NCI-H1092 (cell line): ENCODE data around the gene OR52A1.

Source experiments
- DNase-seq: peaks from one replicate; lab custom pipeline; 2025; lab: John Stamatoyannopoulos, UW

The OR52A1 gene

GRCh38 chr11:5131584-5132335, 22.8 kb downstream of the OR52A1 start:
- no peak for DNase-seq

GRCh38 chr11:5129457-5129877, 25.1 kb downstream of the OR52A1 start:
- no peak for DNase-seq

GRCh38 chr11:5124891-5125620, 29.5 kb downstream of the OR52A1 start:
- DNase-seq = no peak

GRCh38 chr11:5123802-5124521, 30.6 kb downstream of the OR52A1 start:
- peak; percentile 19 for DNase-seq

GRCh38 chr11:5118893-5119292, 35.7 kb downstream of the OR52A1 start:
- no peak for DNase-seq

- no peak for DNase-seq
Observed at GRCh38 chr11:5117588-5117987, 37.0 kb downstream of the OR52A1 start.

GRCh38 chr11:5115339-5115738, 39.2 kb downstream of the OR52A1 start:
- no peak for DNase-seq

- no peak for DNase-seq
Observed at GRCh38 chr11:5107285-5107684, 47.3 kb downstream of the OR52A1 start.

- DNase-seq = no peak
Observed at GRCh38 chr11:5103066-5103465, 51.5 kb downstream of the OR52A1 start.

GRCh38 chr11:5102246-5102645, 52.3 kb downstream of the OR52A1 start:
- DNase-seq = no peak

GRCh38 chr11:5096011-5096410, 58.5 kb downstream of the OR52A1 start:
- no peak for DNase-seq
